ENCODE measurements around the gene TMEM129. TPM values are rescaled to one million over a fixed set of nuclear protein-coding genes. Genes with fewer than 3 reads are reported as not detected.

Gene TMEM129
- total RNA-seq, 1 donor from 2014 or later = 14.1 TPM

DNA sequence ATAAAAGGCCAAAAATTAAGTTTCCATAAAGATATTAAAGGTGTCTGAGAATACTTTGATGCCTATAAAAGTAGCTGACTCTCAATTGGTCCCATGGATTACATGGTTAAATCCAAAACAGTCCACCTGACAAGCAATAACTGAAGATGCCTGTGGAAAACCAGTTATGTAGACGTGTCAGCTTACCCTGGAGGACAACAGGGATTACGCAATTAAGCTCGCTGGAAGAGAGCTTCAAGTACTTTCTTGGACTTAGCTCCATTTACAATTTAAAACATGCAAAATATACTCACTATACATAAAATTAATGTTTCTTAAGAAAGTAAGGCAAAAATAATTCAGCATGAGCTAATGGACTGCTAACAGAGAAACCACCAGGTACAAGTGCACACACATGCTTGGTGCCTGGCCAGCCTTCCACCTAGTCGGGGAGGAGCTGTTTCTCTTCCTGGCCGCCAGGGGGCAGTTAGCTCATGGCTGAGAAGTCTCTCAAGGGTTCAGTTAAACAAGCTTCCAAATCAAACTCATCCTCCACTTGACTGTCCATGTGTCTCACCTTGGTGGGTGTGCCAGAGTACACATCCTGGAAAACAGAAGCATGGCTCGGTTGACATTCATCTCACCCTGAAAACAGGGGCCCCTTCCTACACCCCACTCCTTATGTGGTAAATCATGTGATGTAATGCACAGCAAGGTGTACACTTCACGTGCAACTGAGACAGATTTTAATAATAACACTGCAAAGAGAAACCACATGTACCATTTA, 27.8 kb downstream of the TMEM129 start:
- no peaks in the 10 kb centered on the region for H3K9me3 ChIP-seq (ENCODE audit: low read depth)
- peak; percentile 85 for DNase-seq (ENCODE audit: low spot score)
- H3K4me2 ChIP-seq = no peak overlapping the region
- no peaks in the 10 kb centered on the region for H3K27me3 ChIP-seq
- peaks cover 28% of the 10 kb centered on the region for H3F3A ChIP-seq (ENCODE audit: low read depth)
- no peak overlapping the region for H3K4me3 ChIP-seq
- H2AFZ ChIP-seq (replicated peaks) = no peak overlapping the region
- no peak overlapping the region for H3K27ac Mint-ChIP-seq
- H3K4me3 Mint-ChIP-seq = no peak overlapping the region
- no peaks in the 10 kb centered on the region for H3K4me1 ChIP-seq
- peaks cover 8% of the 10 kb centered on the region for H3K36me3 ChIP-seq
- H3K27me3 Mint-ChIP-seq (ENCODE audit: insufficient read depth, low read depth) = no peaks in the 10 kb centered on the region
- H3K27ac ChIP-seq = no peak overlapping the region
- H3K9me3 Mint-ChIP-seq = no peaks in the 10 kb centered on the region
- no peaks in the 10 kb centered on the region for H3K79me2 ChIP-seq (ENCODE audit: low read depth)
- H3K36me3 Mint-ChIP-seq = peaks cover 16% of the 10 kb centered on the region
- TF ChIP-seq EZH2phosphoT487 (IDR thresholded peaks at IDR 0.05) (no peak), CTCF (IDR thresholded peaks at IDR 0.05) (peak; percentile 95), EZH2 (IDR thresholded peaks at IDR 0.05) (no peak)
- peaks cover 14% of the 10 kb centered on the region for H4K20me1 ChIP-seq (ENCODE audit: low read depth)
- H3K4me1 Mint-ChIP-seq = no peaks in the 10 kb centered on the region
- no peak overlapping the region for H3K9ac ChIP-seq

GRCh38 chr4:1691737-1692373, 29.3 kb downstream of the TMEM129 start:
- no peak overlapping the region for H3K4me3 Mint-ChIP-seq
- Histone ChIP-seq H4K20me1 (ENCODE audit: low read depth) (peaks cover 14% of the 10 kb centered on the region), H3K4me2 (no peak overlapping the region), H3K4me1 (no peaks in the 10 kb centered on the region), H3K27ac (no peak overlapping the region), H3K36me3 (peaks cover 8% of the 10 kb centered on the region), H3F3A (ENCODE audit: low read depth) (peaks cover 31% of the 10 kb centered on the region), H3K79me2 (ENCODE audit: low read depth) (no peaks in the 10 kb centered on the region), H3K4me3 (no peak overlapping the region), H3K9ac (no peak overlapping the region), H2AFZ (replicated peaks) (no peak overlapping the region), H3K9me3 (ENCODE audit: low read depth) (no peaks in the 10 kb centered on the region), H3K27me3 (no peaks in the 10 kb centered on the region)
- no peak overlapping the region for H3K27ac Mint-ChIP-seq
- no peaks in the 10 kb centered on the region for H3K27me3 Mint-ChIP-seq (ENCODE audit: insufficient read depth, low read depth)
- TF ChIP-seq CTCF (IDR thresholded peaks at IDR 0.05) (no peak), EZH2phosphoT487 (IDR thresholded peaks at IDR 0.05) (no peak), EZH2 (IDR thresholded peaks at IDR 0.05) (no peak)
- peaks cover 16% of the 10 kb centered on the region for H3K36me3 Mint-ChIP-seq
- no peaks in the 10 kb centered on the region for H3K9me3 Mint-ChIP-seq
- no peak for DNase-seq (ENCODE audit: low spot score)
- H3K4me1 Mint-ChIP-seq = no peaks in the 10 kb centered on the region

DNA sequence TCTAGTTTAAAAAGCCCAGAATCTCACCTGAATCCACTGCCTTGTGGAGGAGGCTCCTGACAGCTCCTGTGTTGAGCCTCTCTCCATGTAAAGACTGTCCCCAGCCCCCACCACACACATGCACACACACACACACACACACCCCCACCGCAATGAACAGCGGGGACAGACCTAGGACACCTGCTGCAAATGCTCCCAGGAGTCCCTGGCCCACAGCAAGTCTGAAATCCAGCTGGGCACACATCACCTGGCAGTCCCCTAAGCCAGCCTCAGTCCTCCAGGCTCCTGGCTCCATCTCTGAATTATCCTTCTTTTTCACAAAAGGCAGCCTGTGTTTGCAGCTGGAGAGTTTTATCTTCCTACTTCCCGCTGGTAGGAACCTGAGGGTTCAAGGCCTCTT, 30.4 kb downstream of the TMEM129 start:
- H3K36me3 ChIP-seq = peaks cover 8% of the 10 kb centered on the region

More for the DNA sequence above, 30.4 kb downstream of the TMEM129 start:
- peaks cover 14% of the 10 kb centered on the region for H4K20me1 ChIP-seq (ENCODE audit: low read depth)
- H2AFZ ChIP-seq (replicated peaks) = no peak overlapping the region
- DNase-seq (ENCODE audit: low spot score) = no peak
- peaks cover 39% of the 10 kb centered on the region for H3F3A ChIP-seq (ENCODE audit: low read depth)
- no peak overlapping the region for H3K4me2 ChIP-seq
- Mint-ChIP-seq H3K9me3 (no peaks in the 10 kb centered on the region), H3K27ac (no peak overlapping the region), H3K36me3 (peaks cover 16% of the 10 kb centered on the region), H3K27me3 (ENCODE audit: insufficient read depth, low read depth) (peaks cover 2% of the 10 kb centered on the region), H3K4me3 (no peak overlapping the region), H3K4me1 (peaks cover 3% of the 10 kb centered on the region)
- no peaks in the 10 kb centered on the region for H3K4me1 ChIP-seq
- no peaks in the 10 kb centered on the region for H3K9me3 ChIP-seq (ENCODE audit: low read depth)
- TF ChIP-seq EZH2 (IDR thresholded peaks at IDR 0.05) (no peak), EZH2phosphoT487 (IDR thresholded peaks at IDR 0.05) (no peak), CTCF (IDR thresholded peaks at IDR 0.05) (no peak)
- no peak overlapping the region for H3K9ac ChIP-seq
- H3K79me2 ChIP-seq (ENCODE audit: low read depth) = no peaks in the 10 kb centered on the region
- no peak overlapping the region for H3K27ac ChIP-seq
- H3K27me3 ChIP-seq = no peaks in the 10 kb centered on the region
- no peak overlapping the region for H3K4me3 ChIP-seq

Measured in neural progenitor cell (in vitro differentiated cells).